NCI-H748 treated with DMSO at 0.1 percent for 48 hours (cell line): ENCODE data around the gene TIGD7.
"Not testable (repeated sequence)": the region's sequence is repeated elsewhere in the genome, so short reads cannot be mapped to it uniquely, and the experiment has no call there.

Source experiments
- DNase-seq: peaks from one replicate; lab custom pipeline; 2025; lab: John Stamatoyannopoulos, UW

TIGD7 gene

DNA sequence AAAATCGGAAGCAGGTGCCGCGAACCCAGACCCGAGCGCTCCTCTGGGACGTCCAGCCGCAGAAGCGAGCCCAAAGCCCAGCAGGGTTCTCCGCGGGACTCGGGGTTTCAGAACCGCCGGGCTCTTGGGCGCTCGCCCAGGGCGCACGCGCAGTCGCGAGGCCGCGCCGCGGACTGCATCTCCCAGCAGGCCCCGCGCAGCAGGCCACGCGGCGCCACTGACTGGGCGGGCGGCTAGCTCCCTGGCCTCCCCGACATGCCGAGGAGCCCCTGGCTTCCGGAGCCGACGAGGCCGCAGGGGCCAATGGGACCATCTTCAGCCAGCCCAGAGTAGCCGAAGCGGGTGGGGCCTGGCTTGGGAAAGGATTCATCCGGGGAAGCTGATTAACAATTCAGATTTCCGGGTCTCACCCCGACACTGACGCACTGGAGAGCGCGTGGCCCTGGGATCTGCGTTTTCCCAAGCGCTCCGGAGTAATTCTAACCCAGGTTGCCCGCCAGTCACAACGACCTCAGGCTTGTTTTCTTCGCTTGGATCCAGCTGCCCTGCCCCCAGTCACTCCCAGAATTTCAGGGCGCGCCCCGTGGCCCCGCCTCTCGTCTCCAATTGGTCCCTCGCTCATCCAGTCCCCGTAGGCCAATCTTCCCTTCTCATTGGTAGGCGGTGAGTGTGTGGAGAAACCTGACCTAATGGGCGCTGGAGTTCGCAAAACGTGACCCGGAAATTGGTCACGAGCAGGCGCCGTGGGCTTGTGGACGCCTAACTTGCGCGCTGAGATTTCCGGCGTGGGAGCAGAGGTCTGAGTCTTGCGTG, 22.3 kb downstream of the TIGD7 start, which contains the start of gene ZNF263:
Gene ZNF263, plus strand, starts transcription at position 762 of the 813 bp plus-strand sequence. CDS start 328 bp downstream, outside the sequence.
- peak; percentile 92 for DNase-seq

DNA sequence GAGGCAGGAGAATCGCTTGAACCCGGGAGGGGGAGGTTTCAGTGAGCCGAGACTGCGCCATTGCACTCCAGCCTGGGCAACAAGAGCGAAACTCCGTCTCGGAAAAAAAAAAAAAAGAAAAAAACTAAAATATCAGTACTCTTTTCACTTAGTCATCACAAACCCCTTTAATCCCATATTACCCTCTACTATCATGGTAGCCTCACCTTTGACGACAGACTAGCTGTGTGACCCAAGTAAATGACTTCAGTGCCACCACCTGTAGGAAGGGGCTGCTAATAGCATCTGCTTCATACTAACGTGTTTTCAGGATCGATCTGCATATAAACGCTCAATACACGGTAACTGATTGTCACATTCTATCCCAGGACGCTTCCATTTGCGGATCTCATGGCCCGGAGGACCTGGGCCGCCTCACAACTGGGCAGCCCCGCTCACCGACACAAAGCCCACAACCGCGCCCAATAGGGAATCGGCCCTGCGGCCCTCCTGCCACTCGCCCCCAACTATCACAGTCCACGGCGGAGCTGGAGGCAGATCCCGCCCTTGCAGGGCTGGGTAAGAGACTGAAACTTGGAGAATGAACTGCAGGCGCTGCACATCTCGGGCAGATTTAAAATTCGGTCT, 23.0 kb downstream of the TIGD7 start:
- DNase-seq, result peak; percentile 64

- no peak for DNase-seq
These were observed 23.9 kb downstream of the TIGD7 start for GRCh38 chr16:3281222-3281820.

DNA sequence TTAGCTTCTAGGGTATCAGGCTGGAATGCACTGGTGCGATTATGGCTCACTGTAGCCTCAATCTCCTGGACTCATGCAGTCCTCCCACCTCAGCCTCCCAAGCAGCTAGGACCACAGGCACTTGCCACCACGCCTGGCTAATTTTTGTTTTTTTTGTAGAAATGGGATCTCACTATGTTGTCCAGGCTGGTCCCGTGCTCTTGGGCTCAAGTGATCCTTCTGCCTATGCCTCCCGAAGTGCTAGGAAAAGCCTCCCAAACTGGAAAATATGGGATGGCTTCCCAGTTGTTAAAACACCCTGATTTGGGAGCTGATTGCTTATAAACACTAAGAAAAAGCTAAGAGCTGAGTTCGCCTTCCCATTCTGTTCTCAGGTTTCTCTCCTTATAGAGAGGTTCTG, 28.6 kb downstream of the TIGD7 start:
- DNase-seq, result no peak

- DNase-seq, result no peak
These were observed 30.3 kb downstream of the TIGD7 start for GRCh38 chr16:3274947-3275346.

DNA sequence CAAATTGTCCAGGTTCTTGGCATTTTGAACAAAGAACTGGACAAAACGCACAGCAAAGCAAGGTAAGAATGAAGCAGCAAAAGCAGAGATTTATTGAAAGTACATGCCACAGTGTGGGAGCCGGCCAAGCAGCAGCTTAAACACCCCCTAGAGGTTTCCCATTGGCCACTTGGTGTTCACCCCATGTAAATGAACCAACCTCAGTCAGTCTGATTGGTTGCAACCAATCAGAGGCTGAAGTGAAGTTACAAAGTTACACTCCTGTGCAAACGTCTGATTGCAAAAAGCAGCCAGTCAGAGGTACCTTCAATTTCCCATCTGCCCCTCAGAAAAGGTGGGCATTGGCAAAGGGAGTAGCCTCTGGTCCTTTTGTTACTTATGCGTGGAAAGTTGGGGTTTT, 30.7 kb downstream of the TIGD7 start:
- no peak for DNase-seq

- DNase-seq, result not testable (repeated sequence)
These were observed 33.9 kb downstream of the TIGD7 start for GRCh38 chr16:3271281-3271680.

- DNase-seq, result not testable (repeated sequence)
These were observed 34.5 kb downstream of the TIGD7 start for GRCh38 chr16:3270718-3271117.

DNA sequence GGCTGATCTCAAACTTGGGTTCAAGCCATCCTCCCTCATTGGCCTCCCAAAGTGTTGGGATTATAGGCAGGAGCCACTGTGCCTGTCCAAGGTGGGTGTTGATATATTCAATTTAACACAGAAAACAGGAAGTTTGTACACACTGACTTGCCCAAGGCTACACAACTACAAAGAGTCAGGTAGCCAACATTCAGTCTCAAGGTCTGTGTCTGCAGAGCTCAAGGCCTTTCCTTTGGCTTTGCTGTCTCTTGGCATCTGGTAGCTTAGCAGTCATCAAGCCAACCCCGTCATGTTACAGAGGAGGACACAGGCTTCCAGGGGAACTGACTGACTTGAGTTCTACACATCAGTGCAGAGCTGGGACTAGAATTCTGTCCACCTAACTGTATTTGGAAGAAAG, 36.9 kb downstream of the TIGD7 start:
- DNase-seq, result no peak

GRCh38 chr16:3266873-3267537, 38.2 kb downstream of the TIGD7 start:
- DNase-seq, result peak; percentile 22

GRCh38 chr16:3264137-3265036, 40.8 kb downstream of the TIGD7 start:
- DNase-seq, result peak; percentile 76

DNA sequence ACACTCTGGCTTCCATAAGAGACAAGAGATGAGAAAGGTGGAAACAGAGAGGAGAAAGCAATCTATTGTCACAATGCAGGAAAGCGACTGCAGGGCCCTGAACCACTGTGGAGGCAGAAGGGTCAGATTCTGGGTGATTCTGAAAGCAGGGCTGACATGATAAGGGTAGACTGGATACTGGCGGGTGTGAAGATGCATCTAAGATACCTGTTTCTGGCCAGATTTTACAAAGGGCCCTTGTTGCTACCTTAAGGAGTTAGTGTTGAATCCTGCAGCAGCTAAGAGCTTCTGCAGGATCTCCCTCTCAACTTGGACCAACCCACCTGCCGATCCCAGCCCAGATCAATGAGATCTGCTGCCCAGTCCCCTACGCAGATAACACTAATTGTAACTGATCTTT, 42.7 kb downstream of the TIGD7 start:
- DNase-seq, result no peak

DNA sequence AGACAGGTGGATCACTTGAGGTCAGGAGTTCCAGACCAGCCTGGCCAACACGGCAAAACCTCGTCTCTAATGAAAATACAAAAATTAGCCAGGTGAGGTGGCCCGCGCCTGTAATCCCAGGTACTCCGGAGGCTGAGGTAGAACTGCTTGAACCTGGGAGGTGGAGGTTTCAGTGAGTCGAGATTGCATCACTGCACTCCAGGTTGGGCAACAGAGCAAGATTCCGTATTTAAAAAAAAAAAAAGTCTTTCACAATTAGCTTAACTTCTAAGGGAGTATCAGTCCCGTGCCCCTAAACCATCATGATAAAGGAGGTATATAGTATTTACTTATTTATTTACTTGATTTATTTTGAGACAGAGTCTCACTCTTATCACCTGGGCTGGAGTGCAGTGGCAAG, 45.4 kb downstream of the TIGD7 start:
- no peak for DNase-seq

DNA sequence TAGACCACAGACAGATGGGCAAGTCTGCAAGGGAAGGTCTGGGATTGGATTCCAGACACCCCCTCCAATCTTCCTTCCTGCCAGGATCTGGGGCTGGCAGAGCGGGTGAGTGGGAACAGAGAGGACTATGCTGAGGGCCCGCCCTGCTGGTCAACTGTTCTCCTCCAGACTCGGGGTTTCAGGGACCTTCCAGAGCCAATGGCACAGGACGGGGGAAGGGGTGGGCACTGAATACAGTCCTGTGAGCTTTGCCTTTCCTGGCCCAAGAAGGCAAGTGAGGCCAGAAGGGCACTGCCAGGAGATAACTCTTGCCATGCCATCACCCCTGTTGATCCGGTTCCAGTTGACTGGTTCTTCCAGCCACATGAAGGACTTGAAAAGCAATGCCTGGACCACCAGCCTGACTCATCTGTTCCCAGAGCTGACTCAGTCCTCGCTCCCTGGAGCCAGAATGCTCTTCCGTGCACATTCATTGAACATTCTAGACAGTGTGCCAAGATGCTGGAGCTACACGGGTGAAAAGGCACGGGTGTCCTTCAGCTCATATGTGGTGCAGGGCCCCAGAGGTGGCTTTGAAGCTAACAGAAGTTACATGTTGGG, 48.3 kb downstream of the TIGD7 start:
- no peak for DNase-seq

- no peak for DNase-seq
These were observed 48.9 kb downstream of the TIGD7 start, which contains the start of gene MEFV for GRCh38 chr16:3256146-3256865. TSS of gene MEFV (minus strand) at chr16:3256633. CDS start at chr16:3256587, 46 bp downstream.

DNA sequence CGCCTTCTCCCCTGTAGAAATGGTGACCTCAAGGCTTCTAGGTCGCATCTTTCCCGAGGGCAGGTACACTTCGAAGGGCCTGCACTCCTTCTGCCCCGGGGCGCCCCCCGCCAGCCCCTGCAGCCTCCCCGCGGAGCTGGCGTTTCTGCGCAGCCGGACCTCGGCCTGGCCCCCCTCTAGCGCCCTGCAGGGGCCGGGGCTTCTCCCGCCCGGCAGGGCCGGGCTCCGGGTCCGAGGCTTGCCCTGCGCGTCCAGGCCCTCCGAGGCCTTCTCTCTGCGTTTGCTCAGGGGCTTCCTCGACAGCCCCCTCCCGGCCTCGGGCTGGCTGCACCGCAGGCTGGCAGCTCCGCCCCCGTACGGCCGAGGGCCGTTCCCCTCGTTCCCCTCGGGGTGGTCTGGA, 50.9 kb downstream of the TIGD7 start:
- DNase-seq, result no peak

GRCh38 chr16:3252967-3253366, 52.3 kb downstream of the TIGD7 start:
- no peak for DNase-seq

- no peak for DNase-seq
These were observed 55.8 kb downstream of the TIGD7 start for GRCh38 chr16:3249451-3249850.

GRCh38 chr16:3249020-3249419, 56.2 kb downstream of the TIGD7 start:
- DNase-seq, result no peak
